Measurements from ENCODE around the gene COL6A2.
"Not testable (repeated sequence)": the region's sequence is repeated elsewhere in the genome, so short reads cannot be mapped to it uniquely, and the experiment has no call there.

Gene COL6A2

DNA sequence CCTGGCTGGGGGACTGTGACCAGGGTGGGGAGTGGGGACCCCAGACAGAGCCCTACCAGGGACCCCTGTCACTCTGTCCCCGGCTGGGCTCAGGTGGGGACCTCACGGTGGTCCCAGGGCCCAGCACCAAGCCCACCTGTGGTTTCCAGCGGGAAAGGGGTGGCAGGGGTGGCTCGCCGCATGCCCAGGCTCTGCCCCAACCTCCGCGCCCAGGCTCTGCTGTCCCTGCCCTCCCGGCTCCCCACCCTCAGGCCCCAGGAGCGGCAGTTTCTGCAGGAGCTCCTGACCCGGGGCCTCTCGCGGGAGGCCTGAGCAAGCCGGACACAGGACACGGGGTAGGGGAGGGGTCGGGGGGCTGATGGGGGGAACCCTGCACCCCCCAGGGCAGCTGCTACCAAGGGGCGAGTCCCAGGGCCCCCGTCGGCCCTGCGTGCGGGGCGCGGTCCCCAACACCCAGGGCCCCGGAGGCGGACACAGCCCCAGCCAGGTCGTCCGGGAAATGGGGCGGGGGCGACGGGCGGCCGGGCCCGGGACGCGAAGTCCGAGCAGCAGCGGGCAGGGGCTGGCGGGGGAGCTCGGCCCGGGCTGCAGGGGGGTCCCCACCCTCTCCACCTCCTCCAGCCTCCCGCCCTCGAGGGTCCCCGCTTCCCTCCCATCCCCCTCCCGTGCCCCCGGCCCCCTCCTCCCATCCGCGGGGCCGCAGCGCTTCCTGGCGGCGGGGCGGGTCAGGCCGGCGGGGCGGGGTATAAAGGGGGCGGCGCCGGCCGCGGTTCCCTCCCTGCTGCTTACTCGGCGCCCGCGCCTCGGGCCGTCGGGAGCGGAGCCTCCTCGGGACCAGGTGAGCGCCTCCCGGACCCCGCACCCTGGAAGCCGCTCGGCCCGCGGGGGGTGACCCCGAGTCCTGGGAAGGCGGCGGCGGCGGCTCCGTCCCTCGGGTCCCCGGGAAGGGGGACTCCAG is at the start of gene COL6A2:
Gene COL6A2, plus strand, starts transcription at position 777 of the 958 bp plus-strand sequence.
- DNase-seq = no peak

DNA sequence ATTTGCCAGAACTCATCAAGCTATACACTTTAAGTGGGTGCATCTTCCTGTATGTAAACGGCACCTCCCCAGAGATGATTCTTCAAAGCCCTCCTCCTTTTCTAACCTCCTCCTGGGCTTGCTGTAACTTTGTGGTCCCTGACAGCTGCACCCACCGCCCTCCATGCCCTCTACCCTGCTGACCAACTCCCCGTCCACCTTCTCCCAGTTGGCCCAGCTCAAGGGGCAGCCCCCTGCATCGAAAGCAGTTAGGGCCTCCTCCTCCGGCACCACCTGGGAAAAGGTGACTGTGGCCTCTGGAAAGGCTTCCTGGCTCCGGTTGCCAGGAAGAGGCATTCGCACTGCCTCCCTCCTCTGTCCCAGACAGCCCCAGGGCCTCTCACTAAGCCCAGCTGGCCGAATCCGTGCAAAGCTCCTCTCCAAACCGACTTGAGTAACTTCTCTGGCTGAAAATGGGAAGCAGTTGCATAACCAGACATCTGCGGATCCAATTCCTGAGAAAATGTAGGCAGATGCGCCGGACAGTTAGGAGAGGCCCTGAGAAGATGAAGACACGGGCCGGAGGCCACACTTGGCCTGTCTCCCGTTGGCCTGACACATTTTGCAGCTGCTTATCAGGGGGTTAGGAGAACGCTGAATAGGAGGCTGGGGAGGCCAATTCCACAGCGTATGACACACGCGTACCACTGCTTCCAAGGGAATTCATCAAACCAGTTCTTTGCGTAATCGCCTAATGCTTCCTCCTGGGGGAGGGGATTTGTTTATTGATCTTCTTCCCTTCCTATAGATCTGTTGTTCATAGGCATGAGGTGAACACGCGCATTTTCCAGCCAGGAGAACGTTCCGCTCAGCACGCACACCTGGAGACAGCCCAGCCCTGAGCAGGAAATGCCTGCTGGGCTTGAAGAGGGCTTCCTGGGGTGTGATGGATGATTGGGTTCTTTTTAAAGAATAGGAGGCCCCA is 48.7 kb upstream of the COL6A2 start:
- DNase-seq = no peak

- no peak for DNase-seq
Measured at GRCh38 chr21:46049890-46050667, 47.8 kb upstream of the COL6A2 start.

DNA sequence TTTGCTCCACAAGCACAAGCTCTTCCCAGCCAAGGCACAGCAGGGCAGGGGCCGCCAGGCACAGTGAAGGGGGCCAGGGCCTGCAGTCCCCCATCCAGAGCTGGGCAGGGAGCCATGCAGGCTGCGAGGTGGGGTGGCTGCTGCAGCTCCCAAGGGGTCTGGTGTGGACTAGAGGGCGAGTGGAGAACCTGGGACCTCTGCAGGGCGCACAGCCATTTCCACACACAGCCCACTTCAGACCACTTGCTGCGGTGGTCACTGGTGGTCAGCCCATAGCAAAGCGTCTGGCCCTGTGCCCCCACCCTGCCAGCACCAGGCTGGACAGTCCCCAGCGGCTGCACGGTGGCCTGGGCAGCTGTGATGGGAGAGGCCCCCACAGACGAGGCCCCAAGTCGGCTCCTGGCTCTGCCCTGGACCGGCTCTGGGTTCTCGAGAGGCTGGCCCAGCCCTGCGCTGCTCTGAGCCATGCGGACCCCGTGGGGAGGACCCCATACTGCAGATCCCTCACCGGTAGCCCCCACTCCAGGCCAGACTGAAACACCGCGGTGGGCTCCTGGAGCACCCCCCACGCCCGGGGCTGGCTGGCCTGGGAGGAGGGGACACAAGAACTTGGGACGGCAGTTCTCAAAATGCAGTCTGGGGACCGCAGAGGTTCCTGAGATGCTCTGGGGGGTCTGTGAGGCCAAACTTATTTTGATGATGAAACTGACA is 47.1 kb upstream of the COL6A2 start:
- no peak for DNase-seq

GRCh38 chr21:46051379-46051770 is 46.5 kb upstream of the COL6A2 start:
- no peak for DNase-seq

GRCh38 chr21:46051821-46052675 is 45.9 kb upstream of the COL6A2 start:
- DNase-seq = no peak

DNA sequence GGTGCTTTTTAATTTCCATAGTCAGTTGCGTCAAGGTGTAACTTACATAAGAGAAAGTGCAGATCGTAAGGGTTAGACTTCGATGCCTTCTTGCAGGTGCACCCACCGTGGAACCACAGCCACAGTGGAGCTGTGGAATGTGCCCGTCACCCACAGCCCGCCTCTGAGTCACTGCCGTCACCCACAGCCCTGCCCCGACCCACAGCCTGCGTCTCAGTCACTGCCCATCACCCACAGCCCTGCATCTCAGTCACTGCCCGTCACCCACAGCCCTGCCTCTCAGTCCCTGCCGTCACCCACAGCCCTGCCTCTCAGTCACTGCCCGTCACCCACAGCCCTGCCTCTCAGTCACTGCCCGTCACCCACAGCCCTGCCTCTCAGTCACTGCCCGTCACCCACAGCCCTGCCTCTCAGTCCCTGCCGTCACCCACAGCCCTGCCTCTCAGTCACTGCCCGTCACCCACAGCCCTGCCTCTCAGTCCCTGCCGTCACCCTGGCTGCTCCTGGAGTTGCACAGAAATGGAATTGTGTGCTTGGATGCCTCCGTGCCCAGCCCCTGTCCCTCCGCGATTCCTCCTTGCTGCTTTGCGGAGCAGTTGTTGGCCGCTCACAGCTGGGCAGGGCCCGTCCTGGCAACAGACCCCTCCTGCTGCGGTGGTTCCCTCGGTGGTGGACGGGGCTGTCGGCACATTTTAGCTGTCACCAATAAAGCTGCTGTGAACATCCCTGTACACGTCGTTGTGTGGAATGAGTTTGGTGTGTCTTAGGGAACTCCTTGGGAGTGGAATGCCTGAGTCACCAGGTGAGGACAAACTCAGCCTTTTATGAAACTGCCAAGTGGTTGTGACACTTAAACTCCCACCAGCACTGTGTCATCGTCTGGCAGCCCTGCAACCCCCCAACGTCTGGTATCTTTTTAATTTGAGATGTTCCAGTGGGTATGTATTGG is 44.9 kb upstream of the COL6A2 start:
- DNase-seq = no peak

DNA sequence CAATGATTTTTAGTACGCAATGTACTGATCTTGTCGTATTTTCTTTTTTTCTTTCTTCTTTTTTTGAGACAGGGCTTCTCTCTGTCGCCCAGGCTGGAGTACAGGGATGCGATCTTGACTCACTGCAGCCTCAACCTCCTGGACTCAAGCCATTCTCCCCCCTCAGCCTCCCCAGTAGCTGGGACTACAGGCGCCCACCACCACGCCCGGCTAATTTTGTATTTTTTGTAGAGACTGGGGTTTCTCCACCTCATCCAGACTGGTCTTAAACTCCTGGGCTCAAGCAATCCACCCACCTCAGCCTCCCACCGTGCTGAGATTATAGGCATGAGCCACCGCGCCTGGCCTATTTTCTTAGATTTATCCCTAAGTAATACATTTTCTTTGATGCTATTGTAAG is 43.9 kb upstream of the COL6A2 start:
- DNase-seq = no peak

- no peak for DNase-seq
Measured at GRCh38 chr21:46054451-46054881, 43.4 kb upstream of the COL6A2 start.

DNA sequence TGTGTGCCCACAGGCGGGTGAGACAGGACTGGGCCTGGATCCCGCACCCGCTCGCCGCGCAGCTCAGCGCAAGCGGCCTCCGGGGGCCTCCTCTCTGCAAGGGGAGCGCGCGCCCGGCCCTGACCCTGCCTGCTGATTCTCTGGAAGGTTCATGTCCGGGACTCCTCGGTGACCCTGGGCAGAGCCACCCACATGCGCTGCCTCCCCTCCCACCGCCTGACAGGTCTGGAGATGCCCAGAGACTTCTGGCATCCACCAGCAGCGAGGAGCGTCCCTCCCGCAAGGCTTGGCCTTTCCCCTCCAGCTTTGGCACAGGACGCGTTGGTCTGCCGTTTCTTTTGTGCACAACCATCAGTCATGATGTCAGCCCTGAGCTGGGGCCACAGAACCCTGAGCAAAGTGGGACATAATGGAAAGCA is 42.0 kb upstream of the COL6A2 start:
- DNase-seq = no peak

GRCh38 chr21:46056450-46056903 is 41.4 kb upstream of the COL6A2 start:
- DNase-seq = no peak

GRCh38 chr21:46057111-46057709 is 40.7 kb upstream of the COL6A2 start:
- no peak for DNase-seq

GRCh38 chr21:46057710-46058241 is 40.1 kb upstream of the COL6A2 start:
- DNase-seq = no peak

- DNase-seq = no peak
Measured at GRCh38 chr21:46058431-46059145, 39.3 kb upstream of the COL6A2 start.

DNA sequence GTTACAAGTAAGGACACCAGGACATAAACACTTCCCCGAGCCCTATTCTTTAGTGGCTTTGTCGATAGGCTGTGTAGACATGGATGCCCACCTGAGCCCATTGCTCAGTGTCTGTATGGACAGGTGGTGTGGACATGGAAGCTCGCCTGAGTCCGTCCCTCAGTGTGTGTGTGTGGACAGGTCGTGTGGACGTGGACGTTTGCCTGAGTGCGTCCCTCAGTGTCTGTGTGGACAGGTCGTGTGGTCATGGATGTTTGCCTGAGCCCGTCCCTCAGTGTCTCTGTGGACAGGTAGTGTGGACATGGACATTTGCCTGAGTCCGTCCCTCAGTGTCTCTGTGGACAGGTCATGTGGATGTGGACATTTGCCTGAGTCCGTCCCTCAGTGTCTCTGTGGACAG is 38.7 kb upstream of the COL6A2 start:
- DNase-seq = no peak

GRCh38 chr21:46059711-46060455 is 38.0 kb upstream of the COL6A2 start:
- not testable (repeated sequence) for DNase-seq

GRCh38 chr21:46060596-46061061 is 37.3 kb upstream of the COL6A2 start:
- no peak for DNase-seq

All from NCI-H2029 treated with DMSO at 0.1 percent for 48 hours (cell line).